H1 (cell line): ENCODE data around the gene OXA1L. TPM values are rescaled to one million over a fixed set of nuclear protein-coding genes. Genes with fewer than 3 reads are reported as not detected.

Experiments used
- CTCF ChIA-PET: fragments of 300-600 bp; sonication (Branson Sonifier 250); formaldehyde crosslinking; loops from one replicate; lab custom pipeline; 2021; ENCODE audit not compliant: partially characterized antibody; lab: Charles Lee
- POLR2A ChIA-PET: fragments of 300-600 bp; sonication (Branson Sonifier 250); formaldehyde crosslinking; loops from one replicate; lab custom pipeline; 2021; ENCODE audit warnings: inconsistent platforms; ENCODE audit not compliant: partially characterized antibody; lab: Charles Lee
- DNase-seq, 2 experiments: peaks; one replicate each; pipeline versions ENCODE4 v3.0.0 to v3.0.0-alpha.2; 2010 to 2022; ENCODE audit warnings: low spot score in 2 of 2, low read depth in 1 of 2, mixed read lengths in 1 of 2
- FAIRE-seq: peaks from 2 replicates; lab custom pipeline; 2011; peaks lifted over from hg19 to GRCh38; lab: Jason Lieb, UNC
- H2AFZ ChIP-seq: 2 replicates; pipeline ENCODE4 v1.8.1; 2012; ENCODE audit warnings: low read length, inconsistent platforms
- H2AK5ac ChIP-seq: 2 replicates; pipeline ENCODE4 v1.6.1; 2013; ENCODE audit warnings: low read depth, low read length
- H2BK120ac ChIP-seq: replicated peaks from 2 replicates; pipeline ENCODE3; 2013; ENCODE audit warnings: low read depth, low read length, inconsistent platforms
- H2BK12ac ChIP-seq: 2 replicates; pipeline ENCODE4 v1.6.1; 2013; ENCODE audit warnings: low read depth, low read length
- H2BK15ac ChIP-seq: 2 replicates; pipeline ENCODE4 v1.6.1; 2013; ENCODE audit warnings: low read length
- H2BK20ac ChIP-seq: 2 replicates; pipeline ENCODE4 v1.6.1; 2013; ENCODE audit warnings: low read length
- H2BK5ac ChIP-seq: 2 replicates; pipeline ENCODE4 v1.6.1; 2013; ENCODE audit warnings: low read depth, low read length
- H3K14ac ChIP-seq: 2 replicates; pipeline ENCODE4 v1.6.1; 2013; ENCODE audit warnings: inconsistent platforms; ENCODE audit not compliant: insufficient read length
- H3K18ac ChIP-seq: 2 replicates; pipeline ENCODE4 v1.6.1; 2013; ENCODE audit warnings: low read length; ENCODE audit errors: extremely low read depth
- H3K23ac ChIP-seq: 2 replicates; pipeline ENCODE4 v1.6.1; 2013; ENCODE audit warnings: inconsistent platforms; ENCODE audit not compliant: insufficient read length
- H3K23me2 ChIP-seq: 2 replicates; pipeline ENCODE4 v1.6.1; 2013; ENCODE audit warnings: low read depth, low read length
- H3K27ac ChIP-seq: 2 replicates; pipeline ENCODE4 v1.6.1; 2011; ENCODE audit warnings: low read depth, low read length, inconsistent platforms
- H3K27me3 ChIP-seq, 4 experiments: replicated peaks in 1 of 4; 1 replicate in 1 of 4; 2 replicates in 3 of 4; pipeline versions ENCODE4 v1.6.1 to v1.8.1; 2011 to 2013; ENCODE audit warnings: low read length in 3 of 4, mild to moderate bottlenecking in 3 of 4, inconsistent platforms in 2 of 4, mixed read lengths in 2 of 4, moderate library complexity in 1 of 4; ENCODE audit not compliant: control insufficient read depth in 3 of 4, insufficient read depth in 3 of 4; ENCODE audit errors: extremely low read depth in 1 of 4
- H3K36me3 ChIP-seq, 4 experiments: 2 replicates each; pipeline versions ENCODE4 v1.6.1 to v1.8.1; 2011 to 2013; ENCODE audit warnings: mild to moderate bottlenecking in 4 of 4, low read length in 3 of 4, moderate library complexity in 2 of 4, control low read depth in 1 of 4, inconsistent platforms in 1 of 4; ENCODE audit not compliant: insufficient read depth in 4 of 4, control insufficient read depth in 2 of 4
- H3K4ac ChIP-seq: replicated peaks from 2 replicates; pipeline ENCODE3; 2013; ENCODE audit warnings: low read length, low read depth, mixed read lengths, inconsistent platforms; ENCODE audit not compliant: insufficient read length
- H3K4me1 ChIP-seq, 4 experiments: replicated peaks in 1 of 4; 1 replicate in 1 of 4; 2 replicates in 3 of 4; pipeline versions ENCODE4 v1.6.1 to v1.8.1; 2011 to 2013; ENCODE audit warnings: low read length in 3 of 4, inconsistent platforms in 2 of 4, mixed read lengths in 1 of 4; ENCODE audit not compliant: insufficient read depth in 4 of 4, control insufficient read depth in 3 of 4
- H3K4me2 ChIP-seq, 2 experiments: 2 replicates each; pipeline versions ENCODE4 v1.6.1 to v1.8.1; 2011 to 2013; ENCODE audit warnings: low read depth in 2 of 2, low read length in 2 of 2, control low read depth in 1 of 2, inconsistent platforms in 1 of 2, mild to moderate bottlenecking in 1 of 2; ENCODE audit not compliant: insufficient read depth in 1 of 2
- H3K4me3 ChIP-seq, 4 experiments: fragments of 200-600, 300-600 bp in 1 of 4; sonication (generic), shearing (Covaris generic), sonication (Bioruptor Twin) in 1 of 4; 2 replicates each; pipeline versions ENCODE4 v1.5.1 to v1.8.1; 2011 to 2016; ENCODE audit warnings: low read length in 4 of 4, low read depth in 3 of 4, control low read depth in 2 of 4, inconsistent platforms in 2 of 4, mild to moderate bottlenecking in 2 of 4, mixed read lengths in 1 of 4, moderate library complexity in 1 of 4; ENCODE audit not compliant: insufficient read depth in 2 of 4; ENCODE audit errors: extremely low read depth in 1 of 4
- H3K56ac ChIP-seq: replicated peaks from 2 replicates; pipeline ENCODE3; 2013; ENCODE audit warnings: low read depth, mild to moderate bottlenecking, mixed read lengths, low read length, inconsistent platforms; ENCODE audit not compliant: insufficient read length
- H3K79me1 ChIP-seq: 2 replicates; pipeline ENCODE4 v1.6.1; 2013; ENCODE audit warnings: low read depth, low read length, control low read depth
- H3K79me2 ChIP-seq, 2 experiments: 2 replicates each; pipeline versions ENCODE4 v1.6.1 to v1.8.1; 2012 to 2013; ENCODE audit warnings: low read length in 2 of 2, mild to moderate bottlenecking in 2 of 2, inconsistent platforms in 1 of 2; ENCODE audit not compliant: insufficient read depth in 2 of 2, control insufficient read depth in 1 of 2
- H3K9ac ChIP-seq, 4 experiments: replicated peaks in 1 of 4; 1 replicate in 1 of 4; 2 replicates in 3 of 4; pipeline versions ENCODE4 v1.6.1 to v1.8.1; 2011 to 2013; ENCODE audit warnings: low read depth in 3 of 4, low read length in 3 of 4, control low read depth in 2 of 4, mild to moderate bottlenecking in 2 of 4, moderate library complexity in 2 of 4, inconsistent platforms in 1 of 4; ENCODE audit errors: extremely low read depth in 1 of 4
- H3K9me3 ChIP-seq, 2 experiments: 2 replicates each; pipeline versions ENCODE4 v1.6.1 to v1.8.1; 2012 to 2013; ENCODE audit warnings: mild to moderate bottlenecking in 2 of 2, moderate library complexity in 2 of 2, control low read depth in 1 of 2, inconsistent platforms in 1 of 2, low read depth in 1 of 2, low read length in 1 of 2, mixed read lengths in 1 of 2; ENCODE audit not compliant: insufficient read depth in 2 of 2
- H4K20me1 ChIP-seq, 2 experiments: replicated peaks in 1 of 2; 2 replicates each; pipeline versions ENCODE3 to v1.8.1; 2011 to 2013; ENCODE audit warnings: inconsistent platforms in 2 of 2, low read length in 2 of 2, mild to moderate bottlenecking in 1 of 2; ENCODE audit not compliant: insufficient read depth in 2 of 2, control insufficient read depth in 1 of 2
- H4K5ac ChIP-seq: 2 replicates; pipeline ENCODE4 v1.6.1; 2013; ENCODE audit warnings: low read length, low read depth, mixed read lengths, inconsistent platforms; ENCODE audit not compliant: insufficient read length
- H4K8ac ChIP-seq: 2 replicates; pipeline ENCODE4 v1.8.0; 2013; ENCODE audit warnings: mild to moderate bottlenecking, moderate library complexity, low read length, inconsistent platforms; ENCODE audit not compliant: insufficient read depth; ENCODE audit errors: extremely low read depth
- H4K91ac ChIP-seq: replicated peaks from 2 replicates; pipeline ENCODE3; 2013; ENCODE audit warnings: low read length, mixed read lengths, inconsistent platforms; ENCODE audit not compliant: insufficient read length
- CTBP2 ChIP-seq: IDR thresholded peaks from 2 replicates; pipeline ENCODE4 v1.7.0; 2011; ENCODE audit warnings: borderline replicate concordance, mild to moderate bottlenecking, moderate library complexity, mixed read lengths, low read length; ENCODE audit not compliant: insufficient read depth, insufficient read length
- EZH2 ChIP-seq: fragments of 200-600 bp; sonication (generic); IDR thresholded peaks from 2 replicates; pipeline ENCODE4 v1.7.1; 2012; ENCODE audit warnings: low read depth, mild to moderate bottlenecking, moderate library complexity, low read length, inconsistent platforms; ENCODE audit not compliant: severe bottlenecking
- KDM5A ChIP-seq: fragments of 200-600 bp; IDR thresholded peaks from 2 replicates; pipeline ENCODE4 v1.7.1; 2012; ENCODE audit warnings: mild to moderate bottlenecking, low read length, inconsistent platforms, mixed read lengths
- MAFK ChIP-seq: IDR thresholded peaks from 2 replicates; pipeline ENCODE4 v1.6.1; 2012; ENCODE audit warnings: low read depth, mild to moderate bottlenecking, improper control_type of control experiment, low read length
- RNF2 ChIP-seq: fragments of 200-900, 300-1000 bp; sonication (generic); IDR thresholded peaks from 2 replicates; pipeline ENCODE4 v1.7.1; 2016; ENCODE audit warnings: borderline replicate concordance, low read depth, mild to moderate bottlenecking, antibody characterized with exemption, low read length; ENCODE audit not compliant: poor library complexity, severe bottlenecking; ENCODE audit errors: missing control alignments
- SAP30 ChIP-seq: fragments of 300-600 bp; sonication (generic); IDR thresholded peaks from 2 replicates; pipeline ENCODE4 v1.7.1; 2012; ENCODE audit warnings: low read length, moderate library complexity, mild to moderate bottlenecking, inconsistent platforms; ENCODE audit not compliant: insufficient read depth, insufficient replicate concordance
- TBP ChIP-seq: IDR thresholded peaks from 2 replicates; pipeline ENCODE4 v1.6.1; 2011; ENCODE audit warnings: low read depth, low read length, improper control_type of control experiment
- TCF12 ChIP-seq: IDR thresholded peaks from 2 replicates; pipeline ENCODE4 v1.6.1; 2011; ENCODE audit warnings: low read depth, mild to moderate bottlenecking, low read length
- WGBS, 2 experiments: shearing (Covaris generic) in 1 of 2; methylation state at CpG; one replicate each; pipeline versions ENCODE4 v1.1.6 to v1.1.7; 2013 to 2015; ENCODE audit warnings: low lambda C conversion rate in 2 of 2, mixed read lengths in 2 of 2, inconsistent platforms in 1 of 2, low coverage in 1 of 2, missing lambda C conversion rate in 1 of 2; ENCODE audit not compliant: insufficient replicate concordance in 2 of 2, insufficient coverage in 1 of 2, insufficient read length in 1 of 2; ENCODE audit errors: extremely low coverage in 1 of 2, missing lambda C conversion rate in 1 of 2; 5-methylcytosine and 5-hydroxymethylcytosine counted together
- polyA plus RNA-seq, 7 experiments: library from polyadenylated mRNA; depleted of rRNA in 3 of 7; stranded (reverse) in 5 of 7; unstranded in 2 of 7; fragments of >200 nt in 5 of 7; fragments of 200-250 nt in 2 of 7; gene quantifications; 1 replicate in 5 of 7; 2 replicates in 1 of 7; 4 replicates in 1 of 7; pipeline versions ENCODE4 v1.2.1 to v1.2.3, GENCODE V29; 2011 to 2013; ENCODE audit warnings: missing spikeins in 2 of 7, mixed read lengths in 2 of 7
- total RNA-seq: library from RNA; stranded (reverse); fragmentation: NEBNext Ultra II Directional; extraction: Animal tissue kit (Norgen Biotek cat#: 25700); gene quantifications from 2 replicates; pipeline ENCODE4 v1.2.1, GENCODE V29; 2021
- TF ChIP-seq, protein P1 (sequence below): IDR thresholded peaks from 2 replicates; pipeline ENCODE4 v1.6.1; 2011; ENCODE audit warnings: low read depth, mild to moderate bottlenecking, low read length; ENCODE audit not compliant: insufficient read depth
- TF ChIP-seq, protein P2 (sequence below), 3 experiments: IDR thresholded peaks; 1 replicate in 2 of 3; 2 replicates in 1 of 3; pipeline versions ENCODE4 v1.5.1 to v1.6.1; 2011; ENCODE audit warnings: low read length in 3 of 3, mild to moderate bottlenecking in 3 of 3, inconsistent platforms in 2 of 3, low read depth in 1 of 3, moderate library complexity in 1 of 3; ENCODE audit not compliant: insufficient read depth in 1 of 3; ENCODE audit errors: control extremely low read depth in 1 of 3

The OXA1L gene
- total and polyA plus RNA-seq, 2 of the 8 experiments (the other 6 are each of a cell fraction or from before 2014, with no cell fraction given): 125 to 199 TPM

DNA sequence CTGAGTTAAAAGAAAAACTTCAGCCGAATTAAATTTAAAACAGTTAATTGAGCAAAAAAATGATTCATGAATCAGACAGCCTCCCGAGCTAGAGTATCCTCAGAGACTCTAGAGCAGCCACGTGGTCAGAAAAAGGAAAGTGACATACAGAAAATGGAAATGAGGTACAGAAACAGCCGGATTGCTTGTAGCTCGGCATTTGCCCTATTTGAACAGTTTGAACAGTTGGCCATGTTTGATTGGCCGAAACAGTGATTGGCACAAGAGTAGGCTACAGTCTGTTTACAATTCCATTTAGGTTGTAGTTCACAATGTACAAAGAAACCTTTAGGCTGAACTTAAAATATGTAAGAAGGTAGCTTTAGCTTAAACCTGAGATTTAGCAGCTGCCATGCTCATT, 12.9 kb upstream of the OXA1L start:
- DNase-seq (no peak), FAIRE-seq (no peak)
- no peak overlapping the region for H2BK5ac ChIP-seq
- ChIA-PET CTCF (interaction anchor here (1.0 to 1.8 kb wide), 2 partner anchors 193 to 197 kb away, joined by 3 to 5 read pairs; no protein-coding TSS in a partner anchor), POLR2A (no interaction called here)
- no peak overlapping the region for H3K4me2 ChIP-seq
- H3K27ac ChIP-seq: no peak overlapping the region
- no peak overlapping the region for H2BK20ac ChIP-seq
- no peak overlapping the region for H3K4me3 ChIP-seq
- H2BK15ac ChIP-seq: no peak overlapping the region
- H3K56ac ChIP-seq: no peak overlapping the region
- no peaks in the 10 kb centered on the region for H3K4me1 ChIP-seq
- H2AFZ ChIP-seq: no peak overlapping the region
- no peaks in the 10 kb centered on the region for H4K20me1 ChIP-seq
- no peak overlapping the region for H3K4ac ChIP-seq
- H3K27me3 ChIP-seq: no peaks in the 10 kb centered on the region
- WGBS, 2 experiments: 81% methylated on average over 6 of the region's 6 CpGs; no CpG with 5 or more reads in 1 of the 2 experiments
- no peaks in the 10 kb centered on the region for H3K79me2 ChIP-seq
- no peak overlapping the region for H2BK120ac ChIP-seq
- H2BK12ac ChIP-seq: no peak overlapping the region
- H3K79me1 ChIP-seq: no peaks in the 10 kb centered on the region
- no peak overlapping the region for H4K5ac ChIP-seq
- no peak overlapping the region for H4K91ac ChIP-seq
- no peak overlapping the region for H3K23ac ChIP-seq
- no peaks in the 10 kb centered on the region for H3K9me3 ChIP-seq
- no peaks in the 10 kb centered on the region for H3K23me2 ChIP-seq
- H2AK5ac ChIP-seq: no peak overlapping the region
- no peaks in the 10 kb centered on the region for H3K36me3 ChIP-seq
- H3K14ac ChIP-seq: no peak overlapping the region
- H3K9ac ChIP-seq: no peak overlapping the region
- no peak overlapping the region for H3K18ac ChIP-seq
- no peak overlapping the region for H4K8ac ChIP-seq
- TF ChIP-seq TBP (no peak), KDM5A (no peak), TCF12 (no peak), SAP30 (no peak), MAFK (no peak), RNF2 (no peak), CTBP2 (no peak), EZH2 (no peak)
- TF ChIP-seq, protein P1, sequence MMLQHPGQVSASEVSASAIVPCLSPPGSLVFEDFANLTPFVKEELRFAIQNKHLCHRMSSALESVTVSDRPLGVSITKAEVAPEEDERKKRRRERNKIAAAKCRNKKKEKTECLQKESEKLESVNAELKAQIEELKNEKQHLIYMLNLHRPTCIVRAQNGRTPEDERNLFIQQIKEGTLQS: no peak
- TF ChIP-seq, protein P2, sequence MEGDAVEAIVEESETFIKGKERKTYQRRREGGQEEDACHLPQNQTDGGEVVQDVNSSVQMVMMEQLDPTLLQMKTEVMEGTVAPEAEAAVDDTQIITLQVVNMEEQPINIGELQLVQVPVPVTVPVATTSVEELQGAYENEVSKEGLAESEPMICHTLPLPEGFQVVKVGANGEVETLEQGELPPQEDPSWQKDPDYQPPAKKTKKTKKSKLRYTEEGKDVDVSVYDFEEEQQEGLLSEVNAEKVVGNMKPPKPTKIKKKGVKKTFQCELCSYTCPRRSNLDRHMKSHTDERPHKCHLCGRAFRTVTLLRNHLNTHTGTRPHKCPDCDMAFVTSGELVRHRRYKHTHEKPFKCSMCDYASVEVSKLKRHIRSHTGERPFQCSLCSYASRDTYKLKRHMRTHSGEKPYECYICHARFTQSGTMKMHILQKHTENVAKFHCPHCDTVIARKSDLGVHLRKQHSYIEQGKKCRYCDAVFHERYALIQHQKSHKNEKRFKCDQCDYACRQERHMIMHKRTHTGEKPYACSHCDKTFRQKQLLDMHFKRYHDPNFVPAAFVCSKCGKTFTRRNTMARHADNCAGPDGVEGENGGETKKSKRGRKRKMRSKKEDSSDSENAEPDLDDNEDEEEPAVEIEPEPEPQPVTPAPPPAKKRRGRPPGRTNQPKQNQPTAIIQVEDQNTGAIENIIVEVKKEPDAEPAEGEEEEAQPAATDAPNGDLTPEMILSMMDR (IDR thresholded peaks at IDR 0.05; ENCODE audit: control extremely low read depth in 1 of 3, insufficient read depth in 1 of 3, low read depth in 1 of 3, low read length in 3 of 3): no peak
